Lower leg skin (tissue), 3 donors: ENCODE measurements around the gene ASXL2.

Source experiments
- POLR2A ChIP-seq, 2 donors: fragments of 450-650 bp; IDR thresholded peaks; one replicate each; pipeline ENCODE4 v1.6.1; 2016 to 2017; ENCODE audit warnings: antibody characterized with exemption in 2 of 2, mild to moderate bottlenecking in 1 of 2, moderate library complexity in 1 of 2
- TF ChIP-seq, protein P1 (sequence below), 3 donors: fragments of 450-650 bp; IDR thresholded peaks; one replicate each; pipeline ENCODE4 v1.5.1; 2016; ENCODE audit warnings: antibody characterized with exemption in 3 of 3, mild to moderate bottlenecking in 3 of 3, moderate library complexity in 2 of 3

- TF ChIP-seq, protein P1, sequence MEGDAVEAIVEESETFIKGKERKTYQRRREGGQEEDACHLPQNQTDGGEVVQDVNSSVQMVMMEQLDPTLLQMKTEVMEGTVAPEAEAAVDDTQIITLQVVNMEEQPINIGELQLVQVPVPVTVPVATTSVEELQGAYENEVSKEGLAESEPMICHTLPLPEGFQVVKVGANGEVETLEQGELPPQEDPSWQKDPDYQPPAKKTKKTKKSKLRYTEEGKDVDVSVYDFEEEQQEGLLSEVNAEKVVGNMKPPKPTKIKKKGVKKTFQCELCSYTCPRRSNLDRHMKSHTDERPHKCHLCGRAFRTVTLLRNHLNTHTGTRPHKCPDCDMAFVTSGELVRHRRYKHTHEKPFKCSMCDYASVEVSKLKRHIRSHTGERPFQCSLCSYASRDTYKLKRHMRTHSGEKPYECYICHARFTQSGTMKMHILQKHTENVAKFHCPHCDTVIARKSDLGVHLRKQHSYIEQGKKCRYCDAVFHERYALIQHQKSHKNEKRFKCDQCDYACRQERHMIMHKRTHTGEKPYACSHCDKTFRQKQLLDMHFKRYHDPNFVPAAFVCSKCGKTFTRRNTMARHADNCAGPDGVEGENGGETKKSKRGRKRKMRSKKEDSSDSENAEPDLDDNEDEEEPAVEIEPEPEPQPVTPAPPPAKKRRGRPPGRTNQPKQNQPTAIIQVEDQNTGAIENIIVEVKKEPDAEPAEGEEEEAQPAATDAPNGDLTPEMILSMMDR (IDR thresholded peaks at IDR 0.05): no peak
- no peak for TF ChIP-seq POLR2A (IDR thresholded peaks at IDR 0.05)
These were observed 134.2 kb downstream of the ASXL2 start for GRCh38 chr2:25744055-25744454.
